Posterior cingulate gyrus (tissue), 11 donors: ENCODE data around the gene BMX.
A peak's percentile ranks its signal among the peaks of the same experiment; 100 is the strongest.

Experiments
- DNase-seq, 10 donors: peaks; one replicate each; pipeline versions ENCODE4 v3.0.0 to v3.0.0-alpha.2; 2020 to 2021; ENCODE audit warnings: mixed read lengths in 3 of 10
- intact Hi-C: fragments of 100-400 bp; cut with DNase I; formaldehyde crosslinking; loops from one replicate; pipeline ENCODE4 v1.15.1; 2023

The BMX gene

GRCh38 chrX:15501506-15501905 is 899 bp downstream of the BMX start:
- intact Hi-C loops, result no loop called here
- no peak for DNase-seq

- intact Hi-C loops, result no loop called here
- DNase-seq, result no peak
Observed at GRCh38 chrX:15504661-15505060, 4.1 kb downstream of the BMX start.

GRCh38 chrX:15505101-15505500 is 4.5 kb downstream of the BMX start:
- DNase-seq, result no peak
- intact Hi-C loops, result no loop called here

GRCh38 chrX:15507005-15507404 is 6.4 kb downstream of the BMX start:
- intact Hi-C loops, result no loop called here

GRCh38 chrX:15509845-15510244 is 9.2 kb downstream of the BMX start:
- DNase-seq, result no peak
- intact Hi-C loops, result no loop called here

More at GRCh38 chrX:15507005-15507404, 6.4 kb downstream of the BMX start:
- no peak for DNase-seq

- intact Hi-C loops, result no loop called here
- DNase-seq, result peak in 3 of 10 donors; percentile 9 to 61 (median 28)
Observed at GRCh38 chrX:15511563-15511962, 11.0 kb downstream of the BMX start.

- intact Hi-C loops, result no loop called here
- no peak for DNase-seq
Observed at GRCh38 chrX:15512401-15512965, 11.9 kb downstream of the BMX start.

GRCh38 chrX:15514279-15514678 is 13.7 kb downstream of the BMX start:
- intact Hi-C loops, result no loop called here
- no peak for DNase-seq

- intact Hi-C loops, result no loop called here
- DNase-seq, result no peak
Observed at GRCh38 chrX:15515931-15516330, 15.3 kb downstream of the BMX start.

- intact Hi-C loops, result no loop called here
- peak in 1 of 10 donors; percentile 76 for DNase-seq
Observed at GRCh38 chrX:15522464-15522863, 21.9 kb downstream of the BMX start.

- DNase-seq, result no peak
- intact Hi-C loops, result no loop called here
Observed at GRCh38 chrX:15523088-15523487, 22.5 kb downstream of the BMX start.

GRCh38 chrX:15524417-15524816 is 23.8 kb downstream of the BMX start:
- intact Hi-C loops, result no loop called here
- no peak for DNase-seq

- no peak for DNase-seq
- intact Hi-C loops, result no loop called here
Observed at GRCh38 chrX:15525664-15526416, 25.2 kb downstream of the BMX start.

- no peak for DNase-seq
- intact Hi-C loops, result no loop called here
Observed at GRCh38 chrX:15529165-15529564, 28.6 kb downstream of the BMX start.

GRCh38 chrX:15530318-15530717 is 29.7 kb downstream of the BMX start:
- intact Hi-C loops, result no loop called here

GRCh38 chrX:15546745-15547144 is 46.1 kb downstream of the BMX start:
- no peak for DNase-seq
- intact Hi-C loops, result no loop called here

More at GRCh38 chrX:15530318-15530717, 29.7 kb downstream of the BMX start:
- DNase-seq, result no peak

GRCh38 chrX:15547356-15547755 is 46.7 kb downstream of the BMX start:
- intact Hi-C loops, result no loop called here
- DNase-seq, result no peak

- intact Hi-C loops, result no loop called here
Observed at GRCh38 chrX:15549189-15550012, 48.8 kb downstream of the BMX start.

GRCh38 chrX:15559227-15559626 is 58.6 kb downstream of the BMX start:
- intact Hi-C loops, result no loop called here
- DNase-seq, result no peak

More at GRCh38 chrX:15549189-15550012, 48.8 kb downstream of the BMX start:
- DNase-seq, result peak in 1 of 10 donors; percentile 41

GRCh38 chrX:15560924-15561323 is 60.3 kb downstream of the BMX start:
- intact Hi-C loops, result loop anchor here (10.0 kb wide), 1 partner anchor 256 kb away; no protein-coding TSS in a partner anchor
- no peak for DNase-seq

GRCh38 chrX:15563056-15563455 is 62.4 kb downstream of the BMX start:
- DNase-seq, result no peak
- intact Hi-C loops, result loop anchor here (10.0 kb wide), 1 partner anchor 258 kb away; no protein-coding TSS in a partner anchor
